HEK293 (cell line): Measurements from ENCODE around the gene ANKFN1.

ENCODE experiments used
- CTCF ChIA-PET: fragments of 350-600 bp; formaldehyde crosslinking; extraction: SDS; loops from one replicate; lab custom pipeline; 2021; ENCODE audit warnings: antibody characterized with exemption; lab: Yijun Ruan, JAX
- POLR2A ChIA-PET: fragments of 300-600 bp; formaldehyde crosslinking; extraction: SDS; loops from one replicate; lab custom pipeline; 2020; ENCODE audit warnings: antibody characterized with exemption, inconsistent platforms; lab: Yijun Ruan, JAX
- H3K27ac ChIP-seq: fragments of 200-500 bp; sonication (Bioruptor generic); 2 replicates; pipeline ENCODE4 v1.5.1; 2014; ENCODE audit warnings: low read depth, low read length, control low read depth, inconsistent platforms; ENCODE audit errors: extremely low read depth
- H3K36me3 ChIP-seq, 2 experiments: fragments of 200-500 bp in 1 of 2; sonication (Bioruptor generic) in 1 of 2; 1 replicate in 1 of 2; 2 replicates in 1 of 2; pipeline ENCODE4 v1.5.1; 2014 to 2017; ENCODE audit warnings: inconsistent platforms in 2 of 2, low read length in 2 of 2; ENCODE audit not compliant: control insufficient read depth in 2 of 2, insufficient read depth in 1 of 2
- H3K4me1 ChIP-seq: fragments of 200-500 bp; sonication (Bioruptor generic); 2 replicates; pipeline ENCODE4 v1.5.1; 2014; ENCODE audit warnings: mild to moderate bottlenecking, low read length, inconsistent platforms; ENCODE audit not compliant: control insufficient read depth, insufficient read depth
- H3K4me3 ChIP-seq: 2 replicates; pipeline ENCODE4 v1.5.1; 2011; ENCODE audit warnings: low read depth, mild to moderate bottlenecking, control low read depth, low read length, moderate library complexity
- H3K9me3 ChIP-seq: fragments of 200-500 bp; sonication (Bioruptor generic); 2 replicates; pipeline ENCODE4 v1.5.1; 2014; ENCODE audit warnings: low read depth, low read length, inconsistent platforms; ENCODE audit not compliant: control insufficient read depth, insufficient read depth
- FEZF1 ChIP-seq: fragments of 450-650 bp; formaldehyde crosslinking; IDR thresholded peaks from 2 replicates; pipeline ENCODE4 v1.5.1; 2016; ENCODE audit warnings: missing biosample characterization, missing genetic modification characterization
- GLIS1 ChIP-seq: fragments of 450-650 bp; formaldehyde crosslinking; IDR thresholded peaks from 2 replicates; pipeline ENCODE4 v1.5.1; 2016; ENCODE audit warnings: missing biosample characterization, missing genetic modification characterization
- HOXC10 ChIP-seq: sonication (generic); formaldehyde crosslinking; IDR thresholded peaks from 2 replicates; pipeline ENCODE4 v1.8.1; 2023; ENCODE audit warnings: mild to moderate bottlenecking, missing genetic modification reagents
- IKZF3 ChIP-seq: fragments of 450-650 bp; IDR thresholded peaks from 2 replicates; pipeline ENCODE4 v1.5.0; 2018; ENCODE audit warnings: missing biosample characterization, mild to moderate bottlenecking, missing genetic modification characterization, moderate library complexity
- REPIN1 ChIP-seq: fragments of 450-650 bp; formaldehyde crosslinking; IDR thresholded peaks from 2 replicates; pipeline ENCODE4 v1.5.1; 2017; ENCODE audit warnings: missing biosample characterization, missing genetic modification characterization, low read depth
- ZEB2 ChIP-seq: fragments of 450-650 bp; formaldehyde crosslinking; IDR thresholded peaks from 2 replicates; pipeline ENCODE4 v1.5.1; 2016; ENCODE audit warnings: missing biosample characterization, missing genetic modification characterization
- ZNF112 ChIP-seq: fragments of 450-650 bp; formaldehyde crosslinking; IDR thresholded peaks from 2 replicates; pipeline ENCODE4 v1.5.0; 2017; ENCODE audit warnings: missing biosample characterization, missing genetic modification characterization
- ZNF174 ChIP-seq: fragments of 450-650 bp; formaldehyde crosslinking; IDR thresholded peaks from 2 replicates; pipeline ENCODE4 v1.5.0; 2017; ENCODE audit warnings: missing biosample characterization, mild to moderate bottlenecking, missing genetic modification characterization
- ZNF19 ChIP-seq: fragments of 450-650 bp; formaldehyde crosslinking; IDR thresholded peaks from 2 replicates; pipeline ENCODE4; 2016; ENCODE audit warnings: missing biosample characterization, missing genetic modification characterization, low read depth
- ZNF211 ChIP-seq: fragments of 450-650 bp; formaldehyde crosslinking; IDR thresholded peaks from 2 replicates; pipeline ENCODE4 v1.5.1; 2016; ENCODE audit warnings: low read depth, missing biosample characterization, missing genetic modification characterization
- ZNF529 ChIP-seq: fragments of 450-650 bp; formaldehyde crosslinking; IDR thresholded peaks from 2 replicates; pipeline ENCODE4 v1.5.1; 2017; ENCODE audit warnings: missing genetic modification characterization, missing biosample characterization; ENCODE audit not compliant: insufficient replicate concordance
- ZNF544 ChIP-seq: fragments of 450-650 bp; formaldehyde crosslinking; IDR thresholded peaks from 2 replicates; pipeline ENCODE4 v1.5.0; 2017; ENCODE audit warnings: missing biosample characterization, missing genetic modification characterization
- ZNF548 ChIP-seq: fragments of 450-650 bp; formaldehyde crosslinking; IDR thresholded peaks from 2 replicates; pipeline ENCODE4 v1.5.1; 2016; ENCODE audit warnings: missing biosample characterization, missing genetic modification characterization
- ZNF621 ChIP-seq: fragments of 450-650 bp; formaldehyde crosslinking; IDR thresholded peaks from 2 replicates; pipeline ENCODE4 v1.5.1; 2017; ENCODE audit warnings: missing biosample characterization, missing genetic modification characterization
- ZNF664 ChIP-seq: fragments of 450-650 bp; formaldehyde crosslinking; IDR thresholded peaks from 2 replicates; pipeline ENCODE4 v1.5.1; 2016; ENCODE audit warnings: missing biosample characterization, missing genetic modification characterization
- ZNF677 ChIP-seq: fragments of 450-650 bp; IDR thresholded peaks from 2 replicates; pipeline ENCODE4 v1.5.0; 2018; ENCODE audit warnings: missing biosample characterization, mild to moderate bottlenecking, missing genetic modification characterization, moderate library complexity
- ZNF843 ChIP-seq: fragments of 450-650 bp; formaldehyde crosslinking; IDR thresholded peaks from 2 replicates; pipeline ENCODE4 v1.5.1; 2016; ENCODE audit warnings: missing biosample characterization, missing genetic modification characterization
- TF ChIP-seq, protein P1 (sequence below): fragments of 450-650 bp; IDR thresholded peaks from 2 replicates; pipeline ENCODE4 v1.5.1; 2018; ENCODE audit warnings: missing biosample characterization, missing genetic modification characterization
- TF ChIP-seq, protein P2 (sequence below): fragments of 450-650 bp; formaldehyde crosslinking; IDR thresholded peaks from 2 replicates; pipeline ENCODE4 v1.5.1; 2016; ENCODE audit warnings: missing biosample characterization, missing genetic modification characterization
- TF ChIP-seq, protein P3 (sequence below): fragments of 450-650 bp; formaldehyde crosslinking; IDR thresholded peaks from 2 replicates; pipeline ENCODE4 v1.5.1; 2016; ENCODE audit warnings: missing biosample characterization, missing genetic modification characterization
- TF ChIP-seq, protein P4 (sequence below): fragments of 450-650 bp; formaldehyde crosslinking; conservative IDR thresholded peaks from 2 replicates; pipeline ENCODE4 v1.5.1; 2016; ENCODE audit warnings: low read depth, missing biosample characterization, missing genetic modification characterization
- TF ChIP-seq, protein P5 (sequence below): fragments of 450-650 bp; formaldehyde crosslinking; IDR thresholded peaks from 2 replicates; pipeline ENCODE4 v1.5.1; 2017; ENCODE audit warnings: missing biosample characterization, missing genetic modification characterization

ANKFN1 gene

DNA sequence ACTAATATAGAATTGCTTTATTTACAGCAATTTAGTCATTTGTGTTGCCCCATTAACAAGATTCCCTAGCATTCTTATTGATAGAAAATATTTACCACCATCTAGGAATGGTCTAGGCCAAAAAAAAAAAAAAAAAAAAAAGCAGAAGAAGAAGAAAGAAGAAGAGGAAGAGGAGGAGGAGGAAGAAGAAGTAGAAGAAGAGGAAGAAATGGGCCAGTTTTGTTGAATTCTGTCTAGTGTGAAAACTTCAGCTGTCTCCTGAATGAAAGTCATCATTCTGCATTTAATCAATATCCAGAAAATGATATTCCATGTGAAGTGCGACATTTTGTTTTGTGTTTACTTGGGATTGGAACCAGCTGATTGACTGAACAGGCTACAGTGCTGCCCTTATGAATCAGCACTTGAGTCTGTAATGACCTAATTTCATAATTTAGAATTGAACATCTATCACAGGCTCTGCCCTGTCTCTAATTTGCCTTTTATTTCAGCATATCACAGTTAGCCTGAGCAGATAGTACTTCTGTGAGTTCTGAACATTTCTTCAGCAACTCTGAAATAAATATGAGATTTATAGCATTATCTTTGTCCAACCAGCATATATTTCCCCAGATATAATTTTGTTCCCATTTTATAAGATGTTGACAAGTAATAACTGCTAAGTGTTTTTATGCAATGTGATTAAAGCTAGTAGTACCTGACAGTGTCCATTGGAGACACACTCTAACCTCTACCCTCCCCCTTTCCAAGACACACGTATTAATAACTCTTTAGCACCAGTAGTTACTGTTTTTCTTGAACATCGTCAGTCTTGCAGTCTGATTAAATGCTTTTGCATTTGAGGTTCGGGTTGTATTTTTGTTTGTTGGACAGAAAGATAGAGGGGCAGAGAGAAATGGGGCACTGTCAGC, 5.9 kb downstream of the ANKFN1 start:
- ChIA-PET CTCF (interaction anchor here (0.6 to 1.1 kb wide), 2 partner anchors 10 to 409 kb away, joined by 3 read pairs; no protein-coding TSS in a partner anchor), POLR2A (no interaction called here)
- H3K4me3 ChIP-seq, result no peak overlapping the region
- TF ChIP-seq, protein P1, sequence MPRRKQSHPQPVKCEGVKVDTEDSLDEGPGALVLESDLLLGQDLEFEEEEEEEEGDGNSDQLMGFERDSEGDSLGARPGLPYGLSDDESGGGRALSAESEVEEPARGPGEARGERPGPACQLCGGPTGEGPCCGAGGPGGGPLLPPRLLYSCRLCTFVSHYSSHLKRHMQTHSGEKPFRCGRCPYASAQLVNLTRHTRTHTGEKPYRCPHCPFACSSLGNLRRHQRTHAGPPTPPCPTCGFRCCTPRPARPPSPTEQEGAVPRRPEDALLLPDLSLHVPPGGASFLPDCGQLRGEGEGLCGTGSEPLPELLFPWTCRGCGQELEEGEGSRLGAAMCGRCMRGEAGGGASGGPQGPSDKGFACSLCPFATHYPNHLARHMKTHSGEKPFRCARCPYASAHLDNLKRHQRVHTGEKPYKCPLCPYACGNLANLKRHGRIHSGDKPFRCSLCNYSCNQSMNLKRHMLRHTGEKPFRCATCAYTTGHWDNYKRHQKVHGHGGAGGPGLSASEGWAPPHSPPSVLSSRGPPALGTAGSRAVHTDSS (tag by site-specific recombination), result peak; percentile 35; the same call in 1 of the 2 replicates
- no peak for TF ChIP-seq FEZF1 (tag by site-specific recombination)
- no peaks in the 10 kb centered on the region for H3K9me3 ChIP-seq
- H3K4me1 ChIP-seq, result peaks cover 14% of the 10 kb centered on the region
- no peak overlapping the region for H3K27ac ChIP-seq
- H3K36me3 ChIP-seq, result no peaks in the 10 kb centered on the region

DNA sequence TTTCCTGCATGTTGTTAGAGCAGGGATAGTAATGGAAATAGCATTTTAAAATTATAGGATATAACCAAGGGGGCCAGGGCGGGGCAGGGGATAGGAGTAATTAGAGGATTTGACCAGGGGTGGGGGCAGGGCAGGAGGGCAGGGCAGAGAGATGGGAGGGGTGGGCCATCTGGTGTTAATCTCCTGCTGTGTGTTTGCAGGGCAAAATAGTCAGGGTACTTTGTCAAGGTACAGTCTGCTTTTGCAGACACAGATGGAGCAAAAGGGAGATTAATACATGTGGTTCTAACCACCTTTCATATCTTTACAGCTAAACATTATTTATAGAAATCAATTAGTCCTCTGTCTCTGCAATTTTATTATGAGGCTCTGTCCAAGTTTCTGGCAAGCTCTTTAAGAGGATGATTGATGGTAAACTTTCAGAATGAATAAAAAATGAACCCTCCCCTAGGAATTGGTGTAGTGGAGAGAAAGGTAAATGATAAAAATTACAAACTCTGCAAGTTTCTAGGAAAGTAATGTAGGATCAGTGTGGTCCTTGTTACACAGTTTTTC, 6.6 kb downstream of the ANKFN1 start:
- Histone ChIP-seq H3K9me3 (no peaks in the 10 kb centered on the region), H3K4me1 (peaks cover 14% of the 10 kb centered on the region), H3K27ac (peak overlapping the region; percentile 53; the same call in 1 of the 2 replicates)
- POLR2A ChIA-PET, result no interaction called here
- TF ChIP-seq, protein P2, sequence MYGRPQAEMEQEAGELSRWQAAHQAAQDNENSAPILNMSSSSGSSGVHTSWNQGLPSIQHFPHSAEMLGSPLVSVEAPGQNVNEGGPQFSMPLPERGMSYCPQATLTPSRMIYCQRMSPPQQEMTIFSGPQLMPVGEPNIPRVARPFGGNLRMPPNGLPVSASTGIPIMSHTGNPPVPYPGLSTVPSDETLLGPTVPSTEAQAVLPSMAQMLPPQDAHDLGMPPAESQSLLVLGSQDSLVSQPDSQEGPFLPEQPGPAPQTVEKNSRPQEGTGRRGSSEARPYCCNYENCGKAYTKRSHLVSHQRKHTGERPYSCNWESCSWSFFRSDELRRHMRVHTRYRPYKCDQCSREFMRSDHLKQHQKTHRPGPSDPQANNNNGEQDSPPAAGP (tag by site-specific recombination), result no peak
- TF ChIP-seq REPIN1 (tag by site-specific recombination) (no peak), ZNF211 (tag by site-specific recombination) (no peak), ZNF677 (tag by site-specific recombination) (no peak), IKZF3 (no peak), ZNF112 (tag by site-specific recombination) (no peak), ZNF19 (no peak), ZNF548 (tag by site-specific recombination) (no peak), GLIS1 (tag by site-specific recombination) (no peak), ZNF621 (no peak), ZNF843 (tag by site-specific recombination) (no peak), ZNF544 (tag by site-specific recombination) (no peak), ZNF174 (tag by site-specific recombination) (no peak), ZNF664 (tag by site-specific recombination) (no peak), ZNF529 (tag by site-specific recombination) (no peak), HOXC10 (CRISPR knock-in tag) (no peak), ZEB2 (tag by site-specific recombination) (no peak)
- TF ChIP-seq, protein P3, sequence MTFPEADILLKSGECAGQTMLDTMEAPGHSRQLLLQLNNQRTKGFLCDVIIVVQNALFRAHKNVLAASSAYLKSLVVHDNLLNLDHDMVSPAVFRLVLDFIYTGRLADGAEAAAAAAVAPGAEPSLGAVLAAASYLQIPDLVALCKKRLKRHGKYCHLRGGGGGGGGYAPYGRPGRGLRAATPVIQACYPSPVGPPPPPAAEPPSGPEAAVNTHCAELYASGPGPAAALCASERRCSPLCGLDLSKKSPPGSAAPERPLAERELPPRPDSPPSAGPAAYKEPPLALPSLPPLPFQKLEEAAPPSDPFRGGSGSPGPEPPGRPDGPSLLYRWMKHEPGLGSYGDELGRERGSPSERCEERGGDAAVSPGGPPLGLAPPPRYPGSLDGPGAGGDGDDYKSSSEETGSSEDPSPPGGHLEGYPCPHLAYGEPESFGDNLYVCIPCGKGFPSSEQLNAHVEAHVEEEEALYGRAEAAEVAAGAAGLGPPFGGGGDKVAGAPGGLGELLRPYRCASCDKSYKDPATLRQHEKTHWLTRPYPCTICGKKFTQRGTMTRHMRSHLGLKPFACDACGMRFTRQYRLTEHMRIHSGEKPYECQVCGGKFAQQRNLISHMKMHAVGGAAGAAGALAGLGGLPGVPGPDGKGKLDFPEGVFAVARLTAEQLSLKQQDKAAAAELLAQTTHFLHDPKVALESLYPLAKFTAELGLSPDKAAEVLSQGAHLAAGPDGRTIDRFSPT, result no peak
- TF ChIP-seq, protein P4, sequence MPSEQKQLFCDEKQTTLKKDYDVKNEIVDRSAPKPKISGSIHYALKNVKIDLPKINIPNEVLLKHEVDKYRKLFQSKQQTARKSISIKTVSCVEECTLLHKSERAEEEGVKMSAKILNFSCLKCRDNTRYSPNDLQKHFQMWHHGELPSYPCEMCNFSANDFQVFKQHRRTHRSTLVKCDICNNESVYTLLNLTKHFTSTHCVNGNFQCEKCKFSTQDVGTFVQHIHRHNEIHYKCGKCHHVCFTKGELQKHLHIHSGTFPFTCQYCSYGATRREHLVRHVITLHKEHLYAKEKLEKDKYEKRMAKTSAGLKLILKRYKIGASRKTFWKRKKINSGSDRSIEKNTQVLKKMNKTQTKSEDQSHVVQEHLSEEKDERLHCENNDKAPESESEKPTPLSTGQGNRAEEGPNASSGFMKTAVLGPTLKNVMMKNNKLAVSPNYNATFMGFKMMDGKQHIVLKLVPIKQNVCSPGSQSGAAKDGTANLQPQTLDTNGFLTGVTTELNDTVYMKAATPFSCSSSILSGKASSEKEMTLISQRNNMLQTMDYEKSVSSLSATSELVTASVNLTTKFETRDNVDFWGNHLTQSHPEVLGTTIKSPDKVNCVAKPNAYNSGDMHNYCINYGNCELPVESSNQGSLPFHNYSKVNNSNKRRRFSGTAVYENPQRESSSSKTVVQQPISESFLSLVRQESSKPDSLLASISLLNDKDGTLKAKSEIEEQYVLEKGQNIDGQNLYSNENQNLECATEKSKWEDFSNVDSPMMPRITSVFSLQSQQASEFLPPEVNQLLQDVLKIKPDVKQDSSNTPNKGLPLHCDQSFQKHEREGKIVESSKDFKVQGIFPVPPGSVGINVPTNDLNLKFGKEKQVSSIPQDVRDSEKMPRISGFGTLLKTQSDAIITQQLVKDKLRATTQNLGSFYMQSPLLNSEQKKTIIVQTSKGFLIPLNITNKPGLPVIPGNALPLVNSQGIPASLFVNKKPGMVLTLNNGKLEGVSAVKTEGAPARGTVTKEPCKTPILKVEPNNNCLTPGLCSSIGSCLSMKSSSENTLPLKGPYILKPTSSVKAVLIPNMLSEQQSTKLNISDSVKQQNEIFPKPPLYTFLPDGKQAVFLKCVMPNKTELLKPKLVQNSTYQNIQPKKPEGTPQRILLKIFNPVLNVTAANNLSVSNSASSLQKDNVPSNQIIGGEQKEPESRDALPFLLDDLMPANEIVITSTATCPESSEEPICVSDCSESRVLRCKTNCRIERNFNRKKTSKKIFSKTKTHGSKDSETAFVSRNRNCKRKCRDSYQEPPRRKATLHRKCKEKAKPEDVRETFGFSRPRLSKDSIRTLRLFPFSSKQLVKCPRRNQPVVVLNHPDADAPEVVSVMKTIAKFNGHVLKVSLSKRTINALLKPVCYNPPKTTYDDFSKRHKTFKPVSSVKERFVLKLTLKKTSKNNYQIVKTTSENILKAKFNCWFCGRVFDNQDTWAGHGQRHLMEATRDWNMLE (tag by site-specific recombination), result no peak
- TF ChIP-seq, protein P5, sequence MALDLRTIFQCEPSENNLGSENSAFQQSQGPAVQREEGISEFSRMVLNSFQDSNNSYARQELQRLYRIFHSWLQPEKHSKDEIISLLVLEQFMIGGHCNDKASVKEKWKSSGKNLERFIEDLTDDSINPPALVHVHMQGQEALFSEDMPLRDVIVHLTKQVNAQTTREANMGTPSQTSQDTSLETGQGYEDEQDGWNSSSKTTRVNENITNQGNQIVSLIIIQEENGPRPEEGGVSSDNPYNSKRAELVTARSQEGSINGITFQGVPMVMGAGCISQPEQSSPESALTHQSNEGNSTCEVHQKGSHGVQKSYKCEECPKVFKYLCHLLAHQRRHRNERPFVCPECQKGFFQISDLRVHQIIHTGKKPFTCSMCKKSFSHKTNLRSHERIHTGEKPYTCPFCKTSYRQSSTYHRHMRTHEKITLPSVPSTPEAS (tag by site-specific recombination), result no peak
- TF ChIP-seq, all 188 proteins: peak for 0
- H3K36me3 ChIP-seq, result no peaks in the 10 kb centered on the region
- no peak overlapping the region for H3K4me3 ChIP-seq
- CTCF ChIA-PET, result interaction anchor here (0.6 kb wide), 2 partner anchors 409 to 518 kb away, joined by 3 to 4 read pairs; no protein-coding TSS in a partner anchor
